ENCODE measurements around the gene MIS18BP1. TPM values are rescaled to one million over a fixed set of nuclear protein-coding genes. Genes with fewer than 3 reads are reported as not detected.

Gene MIS18BP1
- total RNA-seq, 1 donor from 2014 or later: 6.9 TPM

DNA sequence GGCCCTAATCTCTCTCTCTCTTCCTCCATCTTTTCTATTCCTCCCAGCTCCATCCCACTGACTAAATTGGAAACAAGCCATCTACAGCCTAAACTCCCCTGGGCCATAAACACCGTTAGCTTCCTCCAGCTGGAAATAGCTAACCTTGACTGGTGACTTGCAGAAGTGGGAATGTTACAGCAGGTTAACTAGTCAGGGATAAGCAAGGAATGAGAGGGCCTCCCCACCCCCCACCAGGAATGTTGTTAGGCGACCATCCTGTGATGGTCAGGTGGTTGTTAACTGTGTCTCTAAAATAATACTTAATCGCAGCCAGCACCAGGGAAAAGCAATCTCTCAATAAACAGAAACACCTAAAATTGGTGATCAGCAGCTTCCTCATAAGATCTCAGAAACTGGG, 40.8 kb downstream of the MIS18BP1 start:
- no peaks in the 10 kb centered on the region for H3K27me3 ChIP-seq (ENCODE audit: low read depth)
- H3K4me1 ChIP-seq: peaks cover 16% of the 10 kb centered on the region
- intact Hi-C loops (cut with micrococcal nuclease): no loop called here
- H3K36me3 ChIP-seq: peaks cover 65% of the 10 kb centered on the region
- no peak overlapping the region for H3K4me3 ChIP-seq
- no peak for DNase-seq
- no peak overlapping the region for H3K27ac ChIP-seq (replicated peaks)
- TF ChIP-seq, protein P1, sequence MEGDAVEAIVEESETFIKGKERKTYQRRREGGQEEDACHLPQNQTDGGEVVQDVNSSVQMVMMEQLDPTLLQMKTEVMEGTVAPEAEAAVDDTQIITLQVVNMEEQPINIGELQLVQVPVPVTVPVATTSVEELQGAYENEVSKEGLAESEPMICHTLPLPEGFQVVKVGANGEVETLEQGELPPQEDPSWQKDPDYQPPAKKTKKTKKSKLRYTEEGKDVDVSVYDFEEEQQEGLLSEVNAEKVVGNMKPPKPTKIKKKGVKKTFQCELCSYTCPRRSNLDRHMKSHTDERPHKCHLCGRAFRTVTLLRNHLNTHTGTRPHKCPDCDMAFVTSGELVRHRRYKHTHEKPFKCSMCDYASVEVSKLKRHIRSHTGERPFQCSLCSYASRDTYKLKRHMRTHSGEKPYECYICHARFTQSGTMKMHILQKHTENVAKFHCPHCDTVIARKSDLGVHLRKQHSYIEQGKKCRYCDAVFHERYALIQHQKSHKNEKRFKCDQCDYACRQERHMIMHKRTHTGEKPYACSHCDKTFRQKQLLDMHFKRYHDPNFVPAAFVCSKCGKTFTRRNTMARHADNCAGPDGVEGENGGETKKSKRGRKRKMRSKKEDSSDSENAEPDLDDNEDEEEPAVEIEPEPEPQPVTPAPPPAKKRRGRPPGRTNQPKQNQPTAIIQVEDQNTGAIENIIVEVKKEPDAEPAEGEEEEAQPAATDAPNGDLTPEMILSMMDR (IDR thresholded peaks at IDR 0.05; ENCODE audit: borderline replicate concordance): no peak
- H3K9me3 ChIP-seq (replicated peaks): no peaks in the 10 kb centered on the region

DNA sequence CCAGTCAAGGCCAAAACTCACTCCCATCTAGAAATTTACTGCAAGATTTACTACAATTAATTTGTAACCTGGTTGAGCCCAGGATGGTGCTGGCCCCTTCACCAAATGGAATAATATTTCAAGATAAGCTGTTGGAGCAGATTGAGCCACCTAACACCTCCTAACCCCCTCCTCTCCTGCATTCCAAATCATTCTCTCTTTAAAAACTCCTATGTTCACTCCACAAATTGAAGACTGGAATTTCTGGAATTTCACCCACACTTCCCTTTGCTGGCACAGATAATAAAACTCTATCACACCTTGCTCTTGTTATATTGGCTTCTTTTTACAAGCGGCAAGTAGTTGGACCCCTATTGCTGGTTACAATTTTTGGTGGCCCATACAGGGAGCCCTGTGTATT, 41.7 kb downstream of the MIS18BP1 start:
- H3K27ac ChIP-seq (replicated peaks): no peak overlapping the region
- H3K4me3 ChIP-seq: no peak overlapping the region
- no peaks in the 10 kb centered on the region for H3K27me3 ChIP-seq (ENCODE audit: low read depth)
- intact Hi-C loops (cut with micrococcal nuclease): no loop called here
- TF ChIP-seq, protein P1 (IDR thresholded peaks at IDR 0.05; ENCODE audit: borderline replicate concordance): no peak
- DNase-seq: no peak
- peaks cover 66% of the 10 kb centered on the region for H3K36me3 ChIP-seq
- H3K9me3 ChIP-seq (replicated peaks): no peaks in the 10 kb centered on the region
- H3K4me1 ChIP-seq: peaks cover 12% of the 10 kb centered on the region

GRCh38 chr14:45210159-45210558, 42.8 kb downstream of the MIS18BP1 start:
- Histone ChIP-seq H3K27me3 (ENCODE audit: low read depth) (no peaks in the 10 kb centered on the region), H3K27ac (replicated peaks) (no peak overlapping the region), H3K36me3 (peaks cover 60% of the 10 kb centered on the region), H3K4me3 (no peak overlapping the region), H3K4me1 (peaks cover 12% of the 10 kb centered on the region), H3K9me3 (replicated peaks) (no peaks in the 10 kb centered on the region)
- TF ChIP-seq, protein P1 (IDR thresholded peaks at IDR 0.05; ENCODE audit: borderline replicate concordance): no peak
- intact Hi-C loops (cut with micrococcal nuclease): no loop called here
- DNase-seq: no peak

DNA sequence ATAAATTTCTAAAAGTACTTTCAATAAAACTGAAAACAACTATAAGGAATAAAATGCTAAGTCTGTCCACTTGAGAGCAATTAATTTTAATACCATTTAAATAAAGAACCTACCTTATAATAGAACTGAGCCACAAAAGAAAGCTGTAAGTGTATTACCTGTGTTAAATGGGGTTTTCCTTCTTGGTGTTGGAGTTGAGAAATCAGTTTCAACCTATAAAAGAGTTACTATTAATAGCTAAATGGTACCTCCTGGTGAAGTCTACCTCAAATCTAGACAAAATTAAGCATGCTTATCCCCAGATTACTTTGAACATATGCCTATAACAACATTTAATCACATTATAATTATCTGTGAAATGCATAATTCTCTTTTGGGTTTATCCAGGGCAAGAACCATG, 48.8 kb downstream of the MIS18BP1 start:
- no peaks in the 10 kb centered on the region for H3K4me1 ChIP-seq
- TF ChIP-seq, protein P1 (IDR thresholded peaks at IDR 0.05; ENCODE audit: borderline replicate concordance): no peak
- H3K4me3 ChIP-seq: no peak overlapping the region
- no peaks in the 10 kb centered on the region for H3K9me3 ChIP-seq (replicated peaks)
- DNase-seq: no peak
- H3K36me3 ChIP-seq: peaks cover 51% of the 10 kb centered on the region
- intact Hi-C loops (cut with micrococcal nuclease): no loop called here
- no peaks in the 10 kb centered on the region for H3K27me3 ChIP-seq (ENCODE audit: low read depth)
- no peak overlapping the region for H3K27ac ChIP-seq (replicated peaks)

DNA sequence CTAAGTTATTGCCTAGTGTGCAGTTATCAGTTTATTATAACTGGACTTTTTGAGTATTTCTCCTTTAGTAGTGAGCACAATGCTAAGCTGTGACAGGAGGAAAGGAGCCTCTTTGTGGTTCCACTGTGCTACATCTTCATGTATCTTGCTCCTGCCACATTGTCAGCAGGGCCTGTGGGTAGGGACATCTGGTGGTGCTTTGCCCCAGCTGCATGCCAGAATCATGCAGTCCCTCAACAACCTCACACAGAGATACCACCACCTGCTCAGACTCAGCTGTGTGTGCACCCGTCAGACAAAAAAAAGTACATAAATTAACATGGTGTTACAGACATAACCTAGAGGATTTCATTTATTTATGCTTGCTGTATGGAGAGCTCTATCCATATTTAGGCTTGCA, 51.1 kb downstream of the MIS18BP1 start:
- H3K4me3 ChIP-seq: no peak overlapping the region
- peaks cover 31% of the 10 kb centered on the region for H3K36me3 ChIP-seq
- intact Hi-C loops (cut with micrococcal nuclease): no loop called here
- no peak overlapping the region for H3K27ac ChIP-seq (replicated peaks)
- H3K27me3 ChIP-seq (ENCODE audit: low read depth): no peaks in the 10 kb centered on the region
- H3K9me3 ChIP-seq (replicated peaks): no peaks in the 10 kb centered on the region
- TF ChIP-seq, protein P1 (IDR thresholded peaks at IDR 0.05; ENCODE audit: borderline replicate concordance): peak; percentile 24
- no peak for DNase-seq
- no peaks in the 10 kb centered on the region for H3K4me1 ChIP-seq

DNA sequence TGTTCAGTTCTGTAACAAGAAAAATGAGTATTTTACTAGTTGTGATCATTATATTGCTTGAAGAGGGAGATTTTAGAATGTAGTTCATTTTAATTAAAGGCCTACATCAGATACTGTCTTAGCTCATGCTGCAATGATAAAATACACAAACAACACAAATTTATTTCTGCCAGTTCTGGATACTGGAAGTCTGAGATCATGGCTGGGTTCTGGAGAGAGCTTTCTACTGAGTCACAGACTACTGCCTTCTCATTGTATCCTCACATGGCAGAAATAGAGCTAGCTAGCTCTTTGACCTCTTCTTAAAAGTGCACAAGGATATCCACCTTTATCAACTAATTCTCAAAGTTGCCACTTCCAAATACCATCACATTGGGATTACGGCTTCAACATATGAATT, 53.8 kb downstream of the MIS18BP1 start:
- no peak for DNase-seq
- intact Hi-C loops (cut with micrococcal nuclease): no loop called here

More for the DNA sequence above, 53.8 kb downstream of the MIS18BP1 start:
- Histone ChIP-seq H3K27ac (replicated peaks) (no peak overlapping the region), H3K4me1 (no peaks in the 10 kb centered on the region), H3K36me3 (peaks cover 23% of the 10 kb centered on the region), H3K9me3 (replicated peaks) (no peaks in the 10 kb centered on the region), H3K4me3 (no peak overlapping the region), H3K27me3 (ENCODE audit: low read depth) (no peaks in the 10 kb centered on the region)
- TF ChIP-seq, protein P1 (IDR thresholded peaks at IDR 0.05; ENCODE audit: borderline replicate concordance): no peak

Measured in left ventricle myocardium inferior (tissue), 1 donor.